Lower leg skin (tissue), 4 donors: ENCODE measurements around the gene APBA1. TPM values are rescaled to one million over a fixed set of nuclear protein-coding genes. Genes with fewer than 3 reads are reported as not detected.
A peak's percentile ranks its signal among the peaks of the same experiment; 100 is the strongest.

Experiments used
- DNase-seq, 2 donors: peaks; one replicate each; pipeline ENCODE4 v3.0.0-alpha.2; 2019; ENCODE audit warnings: low spot score in 2 of 2
- H3K4me3 ChIP-seq: fragments of 200-600 bp; sonication (generic); 2 replicates; pipeline ENCODE4 v1.5.1; 2017; ENCODE audit warnings: mild to moderate bottlenecking, low read depth; ENCODE audit not compliant: poor library complexity, severe bottlenecking
- CTCF ChIP-seq, 3 donors: fragments of 450-650 bp; IDR thresholded peaks; one replicate each; pipeline ENCODE4 v1.5.1; 2016; ENCODE audit warnings: antibody characterized with exemption in 3 of 3, mild to moderate bottlenecking in 3 of 3, moderate library complexity in 2 of 3
- POLR2A ChIP-seq, 2 donors: fragments of 450-650 bp; IDR thresholded peaks; one replicate each; pipeline ENCODE4 v1.6.1; 2016 to 2017; ENCODE audit warnings: antibody characterized with exemption in 2 of 2, mild to moderate bottlenecking in 1 of 2, moderate library complexity in 1 of 2
- WGBS, 2 donors: methylation state at CpG; one replicate each; pipeline ENCODE4 v1.1.5; 2018; 5-methylcytosine and 5-hydroxymethylcytosine counted together
- intact Hi-C: fragments of 100-400 bp; cut with DNase I; formaldehyde crosslinking; loops from one replicate; pipeline ENCODE4 v1.15.0; 2023; ENCODE audit warnings: low total_unique reads
- total RNA-seq, 4 donors: library from RNA; depleted of rRNA; stranded (reverse); fragments of >200 nt; gene quantifications; one replicate each; pipeline ENCODE4 v1.1.0, GENCODE V29; 2016

APBA1 gene
- total RNA-seq, 4 donors from 2014 or later, result 4.9 to 12.7 (median 8.7) TPM

- no peak overlapping the region for H3K4me3 ChIP-seq
- DNase-seq, result no peak
- intact Hi-C loops, result no loop called here
- TF ChIP-seq CTCF (IDR thresholded peaks at IDR 0.05) (no peak), POLR2A (IDR thresholded peaks at IDR 0.05) (no peak)
Measured at GRCh38 chr9:69584759-69585158, 87.4 kb downstream of the APBA1 start.

- DNase-seq, result no peak
- 80% methylated on average over 5 of the region's 5 CpGs for WGBS, 2 donors
- no peak overlapping the region for H3K4me3 ChIP-seq
- TF ChIP-seq CTCF (IDR thresholded peaks at IDR 0.05), result no peak
- TF ChIP-seq POLR2A (IDR thresholded peaks at IDR 0.05), result no peak
- intact Hi-C loops, result no loop called here
Measured at GRCh38 chr9:69583645-69584234, 88.4 kb downstream of the APBA1 start.

GRCh38 chr9:69582544-69583297 is 89.5 kb downstream of the APBA1 start:
- no peak overlapping the region for H3K4me3 ChIP-seq
- peak in 1 of 2 donors; percentile 39 for DNase-seq
- TF ChIP-seq CTCF (IDR thresholded peaks at IDR 0.05), result no peak
- no peak for TF ChIP-seq POLR2A (IDR thresholded peaks at IDR 0.05)
- 80 to 81% methylated on average over 4 of the region's 4 CpGs for WGBS, 2 donors
- intact Hi-C loops, result no loop called here

GRCh38 chr9:69582018-69582417 is 90.2 kb downstream of the APBA1 start:
- no peak for DNase-seq
- intact Hi-C loops, result no loop called here
- H3K4me3 ChIP-seq, result no peak overlapping the region
- TF ChIP-seq CTCF (IDR thresholded peaks at IDR 0.05) (no peak), POLR2A (IDR thresholded peaks at IDR 0.05) (no peak)
- WGBS, 2 donors, result 59 to 65% methylated on average over 5 of the region's 5 CpGs

- 74 to 75% methylated on average over 5 of the region's 5 CpGs for WGBS, 2 donors
- intact Hi-C loops, result no loop called here
Measured at GRCh38 chr9:69580582-69581214, 91.5 kb downstream of the APBA1 start.

More at GRCh38 chr9:69580582-69581214, 91.5 kb downstream of the APBA1 start:
- no peak for DNase-seq
- TF ChIP-seq POLR2A (IDR thresholded peaks at IDR 0.05) (no peak), CTCF (IDR thresholded peaks at IDR 0.05) (no peak)
- H3K4me3 ChIP-seq, result no peak overlapping the region
